CD14-positive monocyte (primary cell): ENCODE data around the gene RAB11FIP5. TPM values are rescaled to one million over a fixed set of nuclear protein-coding genes. Genes with fewer than 3 reads are reported as not detected.

ENCODE experiments used
- DNase-seq, 3 donors: peaks; one replicate each; pipeline ENCODE4 v3.0.0-alpha.2; 2011 to 2022
- H2AFZ ChIP-seq: 2 replicates; pipeline ENCODE4 v1.6.0; 2012; ENCODE audit warnings: mild to moderate bottlenecking, low read depth, low read length, inconsistent platforms; ENCODE audit not compliant: insufficient read depth, poor library complexity, severe bottlenecking
- H3K27ac ChIP-seq, 2 donors: 1 replicate in 1 of 2; 2 replicates in 1 of 2; pipeline ENCODE4 v1.5.1; 2012 to 2013; ENCODE audit warnings: low read length in 2 of 2, control low read depth in 1 of 2, inconsistent platforms in 1 of 2, low read depth in 1 of 2, mild to moderate bottlenecking in 1 of 2
- H3K27me3 ChIP-seq, 2 donors: one replicate each; pipeline versions ENCODE4 v1.6.0 to v1.6.1; 2011 to 2013; ENCODE audit warnings: low read length in 2 of 2; ENCODE audit not compliant: control insufficient read depth in 2 of 2, insufficient read depth in 2 of 2
- H3K36me3 ChIP-seq, 2 donors: replicated peaks in 1 of 2; 1 replicate in 1 of 2; 2 replicates in 1 of 2; pipeline versions ENCODE4 v1.5.1 to v1.6.1; 2012 to 2013; ENCODE audit warnings: low read length in 2 of 2, control low read depth in 1 of 2, inconsistent platforms in 1 of 2, mild to moderate bottlenecking in 1 of 2; ENCODE audit not compliant: insufficient read depth in 2 of 2, control insufficient read depth in 1 of 2
- H3K4me1 ChIP-seq, 2 donors: 1 replicate in 1 of 2; 2 replicates in 1 of 2; pipeline versions ENCODE4 v1.5.1 to v1.6.1; 2012 to 2013; ENCODE audit warnings: low read length in 2 of 2, control low read depth in 1 of 2, inconsistent platforms in 1 of 2, mild to moderate bottlenecking in 1 of 2, moderate library complexity in 1 of 2; ENCODE audit not compliant: insufficient read depth in 2 of 2, control insufficient read depth in 1 of 2
- H3K4me2 ChIP-seq: replicated peaks from 2 replicates; pipeline ENCODE3; 2012; ENCODE audit warnings: low read length, moderate library complexity, mild to moderate bottlenecking; ENCODE audit not compliant: poor library complexity, severe bottlenecking; ENCODE audit errors: extremely low read depth
- H3K4me3 ChIP-seq, 3 experiments: fragments of 200-600 bp in 1 of 3; sonication (generic) in 1 of 3; replicated peaks in 1 of 3; 1 replicate in 2 of 3; 2 replicates in 1 of 3; pipeline ENCODE4 v1.5.1; 2011 to 2013; ENCODE audit warnings: low read length in 3 of 3, mild to moderate bottlenecking in 3 of 3, control low read depth in 2 of 3, low read depth in 2 of 3, inconsistent platforms in 1 of 3, moderate library complexity in 1 of 3
- H3K79me2 ChIP-seq: 2 replicates; pipeline ENCODE4 v1.6.0; 2012; ENCODE audit warnings: mild to moderate bottlenecking, control low read depth, inconsistent platforms, low read length, moderate library complexity; ENCODE audit not compliant: insufficient read depth
- H3K9ac ChIP-seq: 2 replicates; pipeline ENCODE4 v1.6.0; 2017; ENCODE audit warnings: low read length, mild to moderate bottlenecking; ENCODE audit not compliant: insufficient read depth, poor library complexity, severe bottlenecking
- H3K9me3 ChIP-seq, 2 donors: replicated peaks in 1 of 2; 1 replicate in 1 of 2; 2 replicates in 1 of 2; pipeline versions ENCODE4 v1.5.1 to v1.6.1; 2012 to 2013; ENCODE audit warnings: low read length in 2 of 2, control low read depth in 1 of 2; ENCODE audit not compliant: control insufficient read depth in 1 of 2, insufficient read depth in 1 of 2
- H4K20me1 ChIP-seq: 2 replicates; pipeline ENCODE4 v1.6.0; 2012; ENCODE audit warnings: mild to moderate bottlenecking, low read length, control low read depth, moderate library complexity; ENCODE audit not compliant: insufficient read depth
- H3K27ac Mint-ChIP-seq, 7 donors: one replicate each; pipeline ENCODE4 v1.8.0; 2020; ENCODE audit warnings: mild to moderate bottlenecking in 7 of 7, mixed read lengths in 7 of 7, moderate library complexity in 6 of 7, inconsistent platforms in 2 of 7
- H3K27me3 Mint-ChIP-seq, 3 donors: one replicate each; pipeline ENCODE4 v1.8.0; 2021 to 2022; ENCODE audit warnings: low read depth in 3 of 3, mild to moderate bottlenecking in 3 of 3, mixed read lengths in 3 of 3, moderate library complexity in 3 of 3, inconsistent platforms in 1 of 3
- H3K36me3 Mint-ChIP-seq, 2 donors: one replicate each; pipeline ENCODE4 v1.8.0; 2020; ENCODE audit warnings: mixed read lengths in 2 of 2, inconsistent platforms in 1 of 2, mild to moderate bottlenecking in 1 of 2
- H3K4me1 Mint-ChIP-seq: one replicate; pipeline ENCODE4 v1.8.0; 2020; ENCODE audit warnings: mild to moderate bottlenecking, mixed read lengths
- H3K4me3 Mint-ChIP-seq, 2 donors: one replicate each; pipeline ENCODE4 v1.8.0; 2020; ENCODE audit warnings: mild to moderate bottlenecking in 2 of 2, mixed read lengths in 2 of 2, moderate library complexity in 1 of 2
- H3K9me3 Mint-ChIP-seq, 7 donors: one replicate each; pipeline ENCODE4 v1.8.0; 2020 to 2022; ENCODE audit warnings: mixed read lengths in 7 of 7, mild to moderate bottlenecking in 6 of 7, moderate library complexity in 6 of 7, inconsistent platforms in 2 of 7
- CTCF ChIP-seq: fragments of 200-600 bp; IDR thresholded peaks from one replicate; pipeline ENCODE4 v1.8.0; 2022; ENCODE audit warnings: antibody characterized with exemption, mild to moderate bottlenecking
- WGBS: methylation state at CpG from one replicate; pipeline ENCODE4 v1.1.5; 2013; ENCODE audit warnings: missing lambda C conversion rate; ENCODE audit not compliant: insufficient coverage; 5-methylcytosine and 5-hydroxymethylcytosine counted together
- intact Hi-C, 2 donors: fragments of 100-400 bp; cut with micrococcal nuclease; formaldehyde crosslinking; loops; one replicate each; pipeline versions ENCODE4 v1.15.0 to v1.15.1; 2023
- polyA plus RNA-seq, 3 donors: library from polyadenylated mRNA; depleted of rRNA in 1 of 3; unstranded in 2 of 3; stranded (reverse) in 1 of 3; fragments of 300-500 nt in 2 of 3; fragments of >200 nt in 1 of 3; fragmentation: Illumina TruSeq in 2 of 3; gene quantifications; 1 replicate in 2 of 3; 2 replicates in 1 of 3; pipeline ENCODE4 v1.2.3, GENCODE V29; 2012 to 2021

RAB11FIP5 gene
- polyA plus RNA-seq, 3 donors = 0.57 to 0.93 (median 0.61) TPM

- H3K27ac Mint-ChIP-seq = peak overlapping the region in 1 of 7 donors; percentile 38
- peaks cover 0 to 2% (median 0%) of the 10 kb centered on the region in 3 donors for H3K27me3 Mint-ChIP-seq
- Histone ChIP-seq H3K9ac (no peak overlapping the region), H3K79me2 (peaks cover 70% of the 10 kb centered on the region), H4K20me1 (peaks cover 65% of the 10 kb centered on the region), H3K27me3 (no peaks in the 10 kb centered on the region), H3K36me3 (peaks cover 35 to 71% of the 10 kb centered on the region in 2 donors), H2AFZ (no peak overlapping the region), H3K9me3 (peaks cover 14 to 16% of the 10 kb centered on the region in 2 donors), H3K27ac (no peak overlapping the region), H3K4me2 (no peak overlapping the region), H3K4me1 (peaks cover 0 to 4% of the 10 kb centered on the region in 2 donors), H3K4me3 (no peak overlapping the region)
- DNase-seq = no peak
- H3K36me3 Mint-ChIP-seq = peaks cover 52 to 76% of the 10 kb centered on the region in 2 donors
- intact Hi-C loops = no loop called here
- H3K9me3 Mint-ChIP-seq = peaks cover 12 to 26% (median 19%) of the 10 kb centered on the region in 7 donors
- peaks cover 15% of the 10 kb centered on the region for H3K4me1 Mint-ChIP-seq
- H3K4me3 Mint-ChIP-seq = no peak overlapping the region
- no peak for TF ChIP-seq CTCF
- 97% methylated on average over 5 of the region's 6 CpGs for WGBS
These were observed 53.6 kb downstream of the RAB11FIP5 start for GRCh38 chr2:73059106-73059505.

GRCh38 chr2:73054980-73055379 lies 57.8 kb downstream of the RAB11FIP5 start:
- Histone ChIP-seq H3K4me2 (no peak overlapping the region), H3K4me3 (no peak overlapping the region), H2AFZ (no peak overlapping the region), H3K27me3 (no peaks in the 10 kb centered on the region), H4K20me1 (peaks cover 50% of the 10 kb centered on the region), H3K9ac (no peak overlapping the region), H3K27ac (no peak overlapping the region), H3K36me3 (peaks cover 46 to 92% of the 10 kb centered on the region in 2 donors), H3K79me2 (peaks cover 32% of the 10 kb centered on the region), H3K4me1 (no peaks in the 10 kb centered on the region), H3K9me3 (peaks cover 14 to 16% of the 10 kb centered on the region in 2 donors)
- TF ChIP-seq CTCF = no peak
- Mint-ChIP-seq H3K27ac (no peak overlapping the region), H3K4me1 (peaks cover 20% of the 10 kb centered on the region), H3K9me3 (peaks cover 12 to 26% (median 19%) of the 10 kb centered on the region in 7 donors), H3K4me3 (no peak overlapping the region), H3K36me3 (peaks cover 56 to 87% of the 10 kb centered on the region in 2 donors), H3K27me3 (peaks cover 0 to under 1% (median 0%) of the 10 kb centered on the region in 3 donors)
- 90% methylated on average over 4 of the region's 5 CpGs for WGBS
- DNase-seq = no peak
- intact Hi-C loops = no loop called here
